PFSK-1 (cell line): Measurements from ENCODE around the gene GREB1.

Experiments used
- POLR2AphosphoS5 ChIP-seq: IDR thresholded peaks from 2 replicates; pipeline ENCODE4 v1.6.1; 2012; ENCODE audit warnings: low read depth, mild to moderate bottlenecking, control low read depth, low read length, moderate library complexity
- SIN3A ChIP-seq: IDR thresholded peaks from 2 replicates; pipeline ENCODE4 v1.6.1; 2012; ENCODE audit warnings: mild to moderate bottlenecking, low read length, moderate library complexity, borderline replicate concordance; ENCODE audit not compliant: insufficient read depth
- TAF1 ChIP-seq: IDR thresholded peaks from 2 replicates; pipeline ENCODE4 v1.6.1; 2012; ENCODE audit warnings: low read length, control low read depth, borderline replicate concordance; ENCODE audit not compliant: insufficient read depth

DNA sequence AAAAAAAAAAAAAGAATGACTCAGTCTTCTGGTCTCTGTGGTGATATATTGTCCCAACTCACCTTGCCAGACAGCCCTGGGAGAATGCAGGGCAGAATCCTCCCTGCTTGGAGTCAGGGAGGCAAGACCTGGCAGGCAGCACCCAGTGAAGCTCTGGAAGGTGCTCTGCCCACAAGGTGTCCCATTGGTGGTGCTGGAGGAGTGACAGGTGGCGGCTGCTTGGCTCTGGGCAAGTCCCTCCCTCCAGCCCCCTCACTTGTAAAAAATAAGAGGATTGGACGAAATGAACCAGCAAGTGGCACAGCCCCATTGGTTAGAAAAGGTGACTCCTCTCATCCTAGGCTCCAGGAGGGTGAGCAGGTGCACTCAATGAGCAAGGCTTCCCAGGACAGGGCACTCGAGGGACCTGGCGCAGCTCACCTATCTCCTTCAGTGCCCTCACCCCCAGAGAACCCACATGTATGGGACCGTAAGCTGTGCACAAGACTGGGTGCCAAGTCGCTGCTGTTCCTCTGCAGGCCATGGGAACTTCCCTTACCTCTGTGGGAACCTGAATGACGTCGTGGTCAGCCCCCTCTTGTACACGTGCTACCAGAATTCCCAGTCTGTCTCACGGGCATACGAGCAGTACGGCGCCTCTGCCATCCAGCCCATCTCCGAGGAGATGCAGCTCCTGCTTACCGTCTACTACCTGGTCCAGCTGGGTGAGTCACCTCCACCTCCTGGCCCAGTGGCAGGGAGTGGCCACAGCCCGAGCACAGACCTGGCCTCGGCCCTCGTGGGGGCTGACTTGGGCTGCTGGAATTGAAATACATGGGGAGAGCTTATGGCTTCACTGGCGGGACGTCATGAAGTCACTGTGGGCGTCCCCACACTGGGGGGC is 54.6 kb downstream of the GREB1 start:
- no peak for TF ChIP-seq TAF1
- TF ChIP-seq POLR2AphosphoS5: no peak
- no peak for TF ChIP-seq SIN3A
